HCT116 (cell line): ENCODE results near the gene SH3BGRL3. TPM values are rescaled to one million over a fixed set of nuclear protein-coding genes. Genes with fewer than 3 reads are reported as not detected.

Experiments used
- ATAC-seq: fragments of 200-7000 bp; cut with Tn5 transposase; 2 replicates; pipeline ENCODE4 v1.9.1; 2020; ENCODE audit warnings: mild to moderate bottlenecking, moderate library complexity
- BruUV-seq: library from RNA; stranded (reverse); fragments of 400-500 nt; replicated peaks from 2 replicates; lab custom pipeline; 2021; lab: Mats Ljungman, UMichigan
- CTCF ChIA-PET: fragments of 300-600 bp; sonication (Branson Sonifier 250); formaldehyde crosslinking; loops from one replicate; lab custom pipeline; 2021; ENCODE audit warnings: antibody characterized with exemption; lab: Charles Lee
- POLR2A ChIA-PET: fragments of 300-600, 350-600 bp; sonication (Branson Sonifier 250); formaldehyde crosslinking; loops from one replicate; lab custom pipeline; 2021; ENCODE audit warnings: antibody characterized with exemption; lab: Charles Lee
- RAD21 ChIA-PET, 2 experiments: fragments of 300-600 bp; sonication (Branson Sonifier 250); formaldehyde crosslinking; loops; one replicate each; lab custom pipeline; 2023; ENCODE audit warnings: low total read pairs in 2 of 2; ENCODE audit not compliant: uncharacterized antibody in 2 of 2, unreplicated experiment in 2 of 2, low non-redundant PET in 1 of 2; lab: Charles Lee
- DNase-seq: peaks from one replicate; pipeline ENCODE4 v3.0.0-alpha.2; 2010; ENCODE audit warnings: low read depth, low spot score
- H2AFZ ChIP-seq: fragments of 200-600 bp; shearing (Covaris generic), sonication (generic); 2 replicates; pipeline ENCODE4 v1.6.1; 2017; ENCODE audit warnings: low read depth, mixed run types, mixed read lengths, antibody characterized with exemption, low read length; ENCODE audit not compliant: poor library complexity, severe bottlenecking
- H3K27ac ChIP-seq: 2 replicates; pipeline ENCODE4 v1.5.1; 2012; ENCODE audit warnings: low read depth, low read length
- H3K27me3 ChIP-seq: fragments of 200-600 bp; sonication (generic); 2 replicates; pipeline ENCODE4 v1.6.1; 2016; ENCODE audit warnings: mixed run types, low read length, mixed read lengths; ENCODE audit not compliant: insufficient read depth
- H3K36me3 ChIP-seq, 2 experiments: fragments of 200-500 bp in 1 of 2; fragments of 200-600 bp in 1 of 2; sonication (Bioruptor generic) in 1 of 2; sonication (generic) in 1 of 2; 2 replicates each; pipeline versions ENCODE4 v1.5.1 to v1.6.1; 2014 to 2016; ENCODE audit warnings: low read length in 2 of 2, inconsistent platforms in 1 of 2, mixed read lengths in 1 of 2, mixed run types in 1 of 2; ENCODE audit not compliant: insufficient read depth in 2 of 2, control insufficient read depth in 1 of 2
- H3K4me1 ChIP-seq, 2 experiments: fragments of 200-600 bp in 1 of 2; sonication (generic) in 1 of 2; 2 replicates each; pipeline versions ENCODE4 v1.5.1 to v1.6.1; 2012 to 2017; ENCODE audit warnings: low read length in 2 of 2, inconsistent platforms in 1 of 2, mild to moderate bottlenecking in 1 of 2, mixed read lengths in 1 of 2, mixed run types in 1 of 2, moderate library complexity in 1 of 2; ENCODE audit not compliant: insufficient read depth in 2 of 2, control insufficient read depth in 1 of 2
- H3K4me2 ChIP-seq: fragments of 200-600 bp; sonication (generic); 2 replicates; pipeline ENCODE4 v1.6.1; 2017; ENCODE audit warnings: mixed run types, low read length, mixed read lengths
- H3K4me3 ChIP-seq, 2 experiments: fragments of 200-600 bp in 1 of 2; sonication (generic) in 1 of 2; replicated peaks in 1 of 2; 2 replicates each; pipeline ENCODE4 v1.5.1; 2011 to 2016; ENCODE audit warnings: low read length in 2 of 2, control low read depth in 1 of 2, low read depth in 1 of 2, mild to moderate bottlenecking in 1 of 2, mixed read lengths in 1 of 2, mixed run types in 1 of 2
- H3K79me2 ChIP-seq: fragments of 200-600 bp; sonication (generic); 2 replicates; pipeline ENCODE4 v1.6.1; 2017; ENCODE audit warnings: mild to moderate bottlenecking, mixed run types, low read length, moderate library complexity, mixed read lengths; ENCODE audit not compliant: insufficient read depth
- H3K9ac ChIP-seq: fragments of 200-600 bp; sonication (generic); 2 replicates; pipeline ENCODE4 v1.6.1; 2016; ENCODE audit warnings: low read length, mixed read lengths
- H3K9me2 ChIP-seq: fragments of 200-600 bp; sonication (generic), shearing (Covaris generic); 2 replicates; pipeline ENCODE4 v1.6.1; 2017; ENCODE audit warnings: mixed run types, mild to moderate bottlenecking, moderate library complexity; ENCODE audit not compliant: insufficient read depth
- H3K9me3 ChIP-seq, 2 experiments: fragments of 200-500 bp in 1 of 2; fragments of 200-600 bp in 1 of 2; sonication (Bioruptor generic) in 1 of 2; sonication (generic) in 1 of 2; 2 replicates each; pipeline ENCODE4 v1.6.1; 2014 to 2017; ENCODE audit warnings: low read length in 2 of 2, mixed read lengths in 2 of 2, inconsistent platforms in 1 of 2, low read depth in 1 of 2, mild to moderate bottlenecking in 1 of 2, mixed run types in 1 of 2, moderate library complexity in 1 of 2; ENCODE audit not compliant: control insufficient read depth in 1 of 2, insufficient read depth in 1 of 2
- H4K20me1 ChIP-seq: fragments of 200-600 bp; sonication (generic), shearing (Covaris generic); 2 replicates; pipeline ENCODE4 v1.6.1; 2017; ENCODE audit warnings: mixed run types, mild to moderate bottlenecking, moderate library complexity; ENCODE audit not compliant: insufficient read depth
- ATF3 ChIP-seq: IDR thresholded peaks from 2 replicates; pipeline ENCODE4 v1.6.1; 2012
- CBX3 ChIP-seq: IDR thresholded peaks from 2 replicates; pipeline ENCODE4 v1.6.1; 2012; ENCODE audit warnings: low read depth
- EZH2 ChIP-seq: fragments of 200-600 bp; sonication (generic); IDR thresholded peaks from 2 replicates; pipeline ENCODE4 v1.6.1; 2017; ENCODE audit warnings: antibody characterized with exemption, mixed run types
- JUND ChIP-seq: IDR thresholded peaks from 2 replicates; pipeline ENCODE4 v1.6.1; 2012
- POLR2AphosphoS5 ChIP-seq: IDR thresholded peaks from 2 replicates; pipeline ENCODE4 v1.6.1; 2011; ENCODE audit warnings: mild to moderate bottlenecking, low read depth, low read length, moderate library complexity
- RAD21 ChIP-seq: IDR thresholded peaks from 2 replicates; pipeline ENCODE4 v1.6.1; 2012; ENCODE audit warnings: low read depth, mild to moderate bottlenecking
- SRF ChIP-seq: IDR thresholded peaks from 2 replicates; pipeline ENCODE4 v1.6.1; 2012; ENCODE audit warnings: low read depth
- ZBTB33 ChIP-seq: IDR thresholded peaks from 2 replicates; pipeline ENCODE4 v1.6.1; 2011; ENCODE audit warnings: mild to moderate bottlenecking, low read length, moderate library complexity; ENCODE audit not compliant: insufficient replicate concordance; ENCODE audit errors: extremely low read depth
- ZNF274 ChIP-seq: fragments of 200-500 bp; sonication (Bioruptor generic); IDR thresholded peaks from 2 replicates; pipeline ENCODE4 v1.6.1; 2014; ENCODE audit warnings: mild to moderate bottlenecking, low read depth, low read length, inconsistent platforms
- intact Hi-C: fragments of 100-400 bp; cut with micrococcal nuclease; formaldehyde crosslinking; loops from 2 replicates; pipeline ENCODE4 v1.10.0; 2022
- total RNA-seq: library from RNA; stranded (reverse); gene quantifications from one replicate; pipeline ENCODE4 v1.2.1, GENCODE V29; 2021; ENCODE audit not compliant: unreplicated experiment

Gene SH3BGRL3
- total RNA-seq, 1 experiment from 2014 or later, result 112 TPM

GRCh38 chr1:26300578-26301275 is 20.8 kb downstream of the SH3BGRL3 start:
- Histone ChIP-seq H4K20me1 (no peaks in the 10 kb centered on the region), H3K4me3 (no peak overlapping the region), H3K36me3 (0 out of 4 replicates have a peak, but pooled peaks cover 0 to 3% of the 10 kb centered on the region in 2 experiments), H3K4me2 (no peak overlapping the region), H3K4me1 (peaks cover 5 to 31% of the 10 kb centered on the region in 2 experiments; a peak in 2 of 4 replicates), H3K79me2 (peaks cover 10% of the 10 kb centered on the region), H3K27me3 (no peaks in the 10 kb centered on the region), H3K9me3 (no peaks in the 10 kb centered on the region), H2AFZ (no peak overlapping the region), H3K27ac (no peak overlapping the region), H3K9me2 (no peaks in the 10 kb centered on the region), H3K9ac (no peak overlapping the region)
- DNase-seq (no peak), ATAC-seq (no peak)
- ChIA-PET POLR2A (no interaction called here), CTCF (interaction anchor here (2.0 kb wide), 1 partner anchor 15 kb away, joined by 10 read pairs; no protein-coding TSS in a partner anchor), RAD21 (no interaction called here)
- TF ChIP-seq SRF, result no peak
- no peak for TF ChIP-seq CBX3
- TF ChIP-seq ZNF274, result no peak
- TF ChIP-seq RAD21, result no peak
- TF ChIP-seq EZH2, result no peak
- TF ChIP-seq JUND, result no peak
- no peak for TF ChIP-seq ATF3
- TF ChIP-seq ZBTB33, result no peak
- no peak for TF ChIP-seq POLR2AphosphoS5
- intact Hi-C loops, result no loop called here
- no TSS peak for BruUV-seq
